GM12891 (cell line): ENCODE measurements around the gene METAP1.
"Not testable (repeated sequence)": the region's sequence is repeated elsewhere in the genome, so short reads cannot be mapped to it uniquely, and the experiment has no call there.

Experiments used
- POLR2A ChIP-seq: IDR thresholded peaks from 2 replicates; pipeline ENCODE4 v1.6.1; 2011; ENCODE audit warnings: low read depth, low read length, control low read depth
- POLR2AphosphoS5 ChIP-seq: IDR thresholded peaks from 2 replicates; pipeline ENCODE4 v1.6.1; 2011; ENCODE audit warnings: low read depth, low read length, control low read depth
- SPI1 ChIP-seq: IDR thresholded peaks from 2 replicates; pipeline ENCODE4 v1.6.1; 2011; ENCODE audit warnings: low read depth, low read length, control low read depth

DNA sequence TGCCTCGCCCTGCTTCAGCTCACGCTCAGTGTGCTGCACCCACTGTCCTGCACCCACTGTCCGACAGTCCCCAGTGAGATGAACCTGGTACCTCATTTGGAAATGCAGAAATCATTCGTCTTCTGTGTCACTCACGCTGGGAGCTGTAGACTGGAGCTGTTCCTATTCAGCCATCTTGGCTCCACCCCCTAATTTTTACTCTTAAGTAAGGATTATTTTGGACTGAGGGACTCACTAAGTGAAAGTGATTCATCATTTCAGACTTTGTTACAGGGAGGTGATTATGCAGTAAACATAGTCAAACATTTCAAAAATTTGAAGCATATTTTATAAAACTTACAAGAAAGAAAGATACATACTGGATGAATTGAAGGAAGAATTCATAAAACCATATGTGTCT is 104.3 kb downstream of the METAP1 start:
- TF ChIP-seq POLR2AphosphoS5, POLR2A, SPI1: not testable (repeated sequence)
